AG08395 (cell line): ENCODE results near the gene UBAC1.

Experiments
- DNase-seq: peaks from one replicate; pipeline ENCODE4 v3.0.0; 2012; ENCODE audit warnings: mixed read lengths, low spot score

The UBAC1 gene, protein sequence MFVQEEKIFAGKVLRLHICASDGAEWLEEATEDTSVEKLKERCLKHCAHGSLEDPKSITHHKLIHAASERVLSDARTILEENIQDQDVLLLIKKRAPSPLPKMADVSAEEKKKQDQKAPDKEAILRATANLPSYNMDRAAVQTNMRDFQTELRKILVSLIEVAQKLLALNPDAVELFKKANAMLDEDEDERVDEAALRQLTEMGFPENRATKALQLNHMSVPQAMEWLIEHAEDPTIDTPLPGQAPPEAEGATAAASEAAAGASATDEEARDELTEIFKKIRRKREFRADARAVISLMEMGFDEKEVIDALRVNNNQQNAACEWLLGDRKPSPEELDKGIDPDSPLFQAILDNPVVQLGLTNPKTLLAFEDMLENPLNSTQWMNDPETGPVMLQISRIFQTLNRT

GRCh38 chr9:135961277-135961715 is at the start of gene UBAC1:
TSS of gene UBAC1 (minus strand) at chr9:135961373. CDS start at chr9:135961162, 211 bp downstream.
- peak; percentile 99 for DNase-seq

DNA sequence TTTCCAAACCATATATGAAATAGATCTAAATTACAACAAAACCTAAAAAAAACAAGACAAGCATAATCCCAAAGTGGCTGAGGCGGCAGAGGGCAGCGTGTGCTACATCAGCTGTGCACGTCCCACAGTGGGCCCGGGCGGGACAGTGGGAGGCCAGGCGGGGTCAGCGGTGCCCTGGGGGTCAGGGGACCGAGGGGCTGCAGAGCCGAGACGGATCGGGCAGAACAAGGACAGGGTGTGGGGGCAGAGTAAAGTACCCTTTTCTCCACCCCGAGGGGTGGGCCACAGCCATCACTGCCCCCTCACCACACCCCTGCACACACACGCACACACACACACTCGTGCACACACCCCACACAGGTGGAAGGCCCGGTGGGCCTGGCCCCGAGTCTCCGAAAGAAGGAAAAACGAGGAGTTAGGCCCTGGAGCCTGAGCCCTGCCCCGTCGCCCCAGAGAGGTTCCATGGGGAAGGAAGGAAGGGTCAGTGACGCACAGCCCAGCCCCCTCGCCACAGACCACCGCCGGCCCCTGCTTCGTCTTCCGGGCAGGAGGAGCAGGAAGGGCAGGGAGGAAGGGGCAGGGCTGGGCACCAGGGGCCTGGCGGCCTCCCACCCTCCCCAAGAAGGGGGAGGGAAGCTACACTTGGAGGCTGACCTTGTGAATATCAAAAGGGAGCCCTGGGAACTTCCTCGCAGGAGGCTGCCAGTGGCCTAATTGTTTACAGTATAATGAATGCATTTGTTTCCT is 49.6 kb upstream of the UBAC1 start:
- no peak for DNase-seq

DNA sequence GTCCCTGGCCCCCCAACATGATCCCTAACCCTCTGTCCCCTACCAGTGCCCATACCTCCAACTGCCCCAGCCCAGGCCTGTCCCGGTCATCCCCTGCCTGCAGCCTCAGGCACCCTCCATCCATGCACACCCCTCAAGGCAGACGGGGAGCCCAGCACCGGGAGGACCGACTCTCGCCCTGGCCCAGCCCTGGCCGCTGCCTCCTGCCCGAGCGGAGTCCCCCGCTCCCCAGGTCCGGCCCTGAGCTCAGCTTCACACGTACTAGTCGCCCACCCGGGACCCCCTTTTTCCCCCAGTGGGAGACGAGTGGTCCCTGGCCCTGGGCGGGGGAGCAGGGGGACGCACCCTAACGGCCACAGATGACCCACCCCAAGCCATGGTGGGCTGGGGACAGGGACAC is 49.0 kb upstream of the UBAC1 start:
- DNase-seq, result no peak

DNA sequence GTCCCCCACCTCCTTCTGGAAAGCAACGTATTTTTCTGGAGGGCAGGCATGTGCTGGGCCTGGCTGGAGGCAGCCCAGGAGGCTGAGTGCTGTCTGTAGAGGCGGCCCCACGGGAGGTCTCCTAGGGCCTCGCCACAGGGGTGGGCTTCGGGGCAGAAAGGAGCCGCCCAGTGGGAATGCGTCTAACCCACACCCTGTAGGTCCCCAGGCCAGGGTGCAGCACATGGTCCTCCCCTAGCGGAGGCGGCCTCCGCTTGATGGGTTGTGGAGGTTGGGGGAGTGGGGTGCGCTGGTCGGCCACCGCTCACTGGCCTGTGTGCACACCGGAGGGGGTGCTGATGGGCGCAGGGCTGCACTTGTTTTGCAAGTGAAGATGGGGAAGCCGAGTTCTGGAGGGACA is 48.3 kb upstream of the UBAC1 start:
- DNase-seq, result no peak

DNA sequence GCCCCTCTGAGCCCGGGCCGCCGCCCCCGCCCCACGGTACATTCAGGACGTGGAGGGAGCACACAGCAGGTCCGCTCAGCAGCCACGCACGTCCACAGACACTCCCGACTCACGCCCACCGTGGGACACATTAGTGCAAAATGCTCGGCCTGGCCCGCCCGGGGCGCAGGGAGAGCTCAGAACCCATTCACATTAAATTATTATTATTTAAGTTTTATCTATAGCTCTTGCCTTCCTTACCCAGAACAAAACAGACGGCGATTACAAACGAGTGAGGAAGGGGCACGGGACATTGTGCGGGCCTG is 47.5 kb upstream of the UBAC1 start:
- DNase-seq, result no peak

DNA sequence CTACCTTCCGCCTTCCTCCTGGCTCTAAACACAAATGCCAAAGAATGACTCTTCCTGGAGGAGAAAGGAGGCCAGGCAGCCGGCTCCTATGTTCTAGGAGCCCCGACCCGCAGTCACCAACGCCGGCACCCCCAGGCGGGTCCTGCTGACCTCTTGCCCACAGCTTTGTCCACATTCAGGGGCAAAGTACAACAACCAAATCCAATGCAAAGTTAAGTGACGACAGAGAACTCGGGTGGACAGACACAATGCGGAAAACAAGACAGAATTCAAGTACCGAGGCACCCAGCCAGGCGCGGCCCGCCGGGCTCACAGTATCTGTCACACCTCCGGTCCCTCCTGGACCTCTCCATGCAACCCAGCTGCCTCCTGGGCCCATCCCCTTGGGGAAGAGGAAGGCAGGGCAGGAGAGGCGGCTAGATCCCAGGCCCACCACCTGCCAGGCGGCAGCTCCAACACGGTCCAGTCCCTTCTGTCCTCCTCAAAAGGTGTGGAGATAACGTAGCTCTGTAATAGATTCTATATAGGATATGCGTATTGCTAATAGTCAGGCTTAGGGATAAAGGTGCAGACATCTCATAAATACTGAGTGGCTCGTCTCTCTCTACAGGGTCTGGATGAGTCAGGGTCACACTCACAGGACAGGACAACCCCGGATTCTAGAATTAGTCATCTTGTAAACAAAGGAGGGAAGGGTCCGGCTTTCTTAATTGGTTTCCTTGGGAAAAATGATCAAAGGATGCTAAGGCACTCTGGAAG is 46.9 kb upstream of the UBAC1 start:
- DNase-seq, result peak; percentile 57

- no peak for DNase-seq
Measured at GRCh38 chr9:136007276-136007933, 46.2 kb upstream of the UBAC1 start.

DNA sequence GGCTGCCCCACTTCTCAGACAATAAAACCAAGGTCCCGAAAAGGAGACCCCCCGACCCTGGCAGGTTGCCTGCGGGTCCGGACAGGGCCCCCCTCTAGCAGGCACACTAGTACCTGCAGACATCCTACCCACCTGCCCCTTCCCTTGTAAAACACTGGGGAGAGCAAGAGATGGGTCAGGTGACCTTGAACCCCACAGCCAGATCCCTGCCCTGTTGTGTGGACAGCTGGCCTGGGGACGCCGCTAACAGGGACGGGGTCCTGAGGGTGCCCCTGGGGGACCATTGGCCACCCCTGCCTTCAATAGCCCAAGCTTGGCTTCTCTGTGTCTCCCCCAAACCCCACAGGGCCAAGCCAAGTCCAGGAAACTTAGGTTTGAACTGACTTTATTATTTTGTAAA is 45.0 kb upstream of the UBAC1 start:
- no peak for DNase-seq

DNA sequence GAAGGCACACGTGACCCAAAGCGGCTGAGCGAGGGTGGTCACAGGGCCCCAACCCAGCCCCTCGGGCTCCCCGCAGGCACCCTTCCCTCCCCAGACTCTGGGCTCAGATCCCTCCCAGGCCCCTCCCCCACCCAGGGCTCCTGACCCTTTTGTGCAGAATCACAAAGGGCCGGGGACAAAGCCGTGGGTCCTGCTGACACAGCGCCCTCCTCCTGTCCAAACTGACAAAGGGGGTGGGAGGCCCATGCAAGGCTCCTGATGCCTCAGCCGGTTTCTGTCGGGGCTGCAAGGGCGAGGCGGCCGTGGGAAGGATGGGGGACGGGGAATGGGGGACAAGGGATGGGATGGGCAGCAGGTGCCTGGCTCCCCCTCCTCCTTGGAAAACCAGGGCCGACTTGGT is 43.5 kb upstream of the UBAC1 start:
- DNase-seq, result no peak

DNA sequence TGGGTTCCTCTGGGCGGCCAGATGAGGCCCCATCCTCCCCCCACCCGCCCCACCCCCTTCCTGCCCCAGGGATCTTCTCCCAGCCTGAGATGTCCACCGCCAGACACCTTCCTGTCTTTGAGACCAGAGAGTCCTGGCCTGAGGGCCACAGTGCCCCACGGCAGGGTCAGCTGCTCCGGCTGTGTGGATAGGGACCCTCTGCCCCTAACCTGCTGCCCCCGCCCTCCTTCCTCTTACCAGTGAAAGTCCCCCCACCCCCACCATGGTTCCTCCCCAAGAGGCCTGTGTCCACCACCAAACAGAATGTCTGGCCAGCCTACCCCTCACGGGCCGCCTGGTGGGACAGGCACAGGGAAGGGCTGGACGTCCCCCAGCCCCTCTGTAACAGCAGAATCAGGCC is 43.0 kb upstream of the UBAC1 start:
- no peak for DNase-seq

- no peak for DNase-seq
Measured at GRCh38 chr9:136003411-136004218, 42.4 kb upstream of the UBAC1 start.

DNA sequence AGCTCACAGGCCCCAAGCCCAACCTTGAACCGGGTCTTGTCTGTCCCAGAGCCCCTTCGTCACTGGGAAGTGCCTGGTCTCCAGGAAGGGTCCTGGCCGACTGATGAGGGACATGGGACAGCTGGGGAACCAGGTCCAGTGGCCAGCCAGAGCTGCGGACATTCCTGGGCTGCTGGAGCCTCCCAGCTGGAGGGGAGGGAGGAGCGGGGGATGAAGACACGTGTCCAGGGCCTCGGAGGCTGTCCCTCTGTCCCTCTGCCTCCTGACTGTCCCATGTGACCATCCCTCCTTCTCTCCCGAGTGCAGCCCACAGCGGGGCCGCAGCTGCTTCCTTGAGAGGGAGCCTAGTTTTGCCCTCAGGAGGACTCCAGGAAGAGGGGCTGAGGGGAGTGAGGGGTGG is 41.7 kb upstream of the UBAC1 start:
- DNase-seq, result peak; percentile 72

GRCh38 chr9:136002215-136002614 is 41.0 kb upstream of the UBAC1 start:
- no peak for DNase-seq

GRCh38 chr9:136001231-136001630 is 40.1 kb upstream of the UBAC1 start:
- DNase-seq, result no peak

- no peak for DNase-seq
Measured at GRCh38 chr9:135998410-135999071, 37.4 kb upstream of the UBAC1 start.

GRCh38 chr9:135998016-135998380 is 36.8 kb upstream of the UBAC1 start:
- no peak for DNase-seq

DNA sequence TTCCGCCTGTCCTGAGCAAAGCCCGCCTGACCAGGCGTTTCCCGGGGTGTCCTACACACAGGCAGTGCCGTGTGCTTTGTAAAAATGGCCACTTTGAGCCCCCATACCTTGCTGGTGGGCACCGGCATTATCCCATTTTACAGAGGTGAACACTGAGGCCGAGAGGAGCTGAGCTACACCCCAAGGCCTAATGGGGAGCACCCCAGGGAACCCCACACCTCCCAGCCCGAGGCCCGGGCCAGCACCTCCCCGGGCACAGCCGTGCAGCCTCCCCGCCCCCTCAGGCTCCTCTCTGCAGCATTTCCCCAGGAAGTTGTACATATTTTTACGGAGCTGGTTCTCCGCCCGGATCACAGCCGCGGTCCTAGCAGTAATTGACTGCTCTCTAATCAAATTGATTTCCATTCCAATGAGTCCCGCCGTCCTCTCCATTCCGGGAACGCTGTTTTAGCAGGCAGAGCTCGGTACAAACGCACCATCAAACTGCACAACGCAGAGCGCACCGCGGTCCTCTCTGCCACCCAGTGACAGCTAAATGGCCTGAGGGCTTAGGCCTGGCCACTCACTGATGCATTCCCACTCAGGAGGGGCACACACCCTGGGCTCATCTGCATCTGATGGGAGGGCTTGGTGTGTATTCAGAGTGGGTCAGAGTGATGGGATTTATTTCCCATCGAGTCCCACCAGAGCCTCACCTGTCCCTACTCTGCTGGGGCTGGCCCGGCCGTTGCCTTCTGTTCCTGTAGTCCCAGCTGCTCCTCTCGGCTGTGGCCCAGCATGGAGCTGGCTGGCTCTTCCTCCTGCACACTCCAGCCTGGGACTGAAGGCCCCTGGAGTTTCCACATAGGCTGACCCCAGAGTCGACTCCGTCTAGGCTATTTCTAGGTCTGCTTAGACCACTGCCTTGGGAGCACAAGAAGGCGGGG is 36.2 kb upstream of the UBAC1 start:
- DNase-seq, result no peak

GRCh38 chr9:135995816-135996215 is 34.6 kb upstream of the UBAC1 start:
- DNase-seq, result no peak

GRCh38 chr9:135994501-135995192 is 33.5 kb upstream of the UBAC1 start:
- no peak for DNase-seq
